IMR-90 (cell line): ENCODE results near the gene DZIP3. TPM values are rescaled to one million over a fixed set of nuclear protein-coding genes. Genes with fewer than 3 reads are reported as not detected.

Source experiments
- ATAC-seq: fragments of 200-7000 bp; cut with Tn5 transposase; 2 replicates; pipeline ENCODE4 v1.9.1; 2020; ENCODE audit warnings: low read depth, mild to moderate bottlenecking, moderate library complexity
- BruUV-seq: library from RNA; stranded (reverse); fragments of 400-500 nt; replicated peaks from 2 replicates; lab custom pipeline; 2021; lab: Mats Ljungman, UMichigan
- CTCF ChIA-PET: fragments of 300-600 bp; formaldehyde crosslinking; extraction: SDS; loops from one replicate; lab custom pipeline; 2021; ENCODE audit warnings: antibody characterized with exemption; lab: Yijun Ruan, JAX
- POLR2A ChIA-PET: fragments of 300-600 bp; sonication (Branson Sonifier 250); formaldehyde crosslinking; loops from one replicate; lab custom pipeline; 2022; ENCODE audit warnings: antibody characterized with exemption; ENCODE audit not compliant: unreplicated experiment; lab: Charles Lee
- DNase-seq: peaks from one replicate; pipeline ENCODE4 v3.0.0; 2013
- H2AFZ ChIP-seq: replicated peaks from 2 replicates; pipeline ENCODE3; 2013; ENCODE audit warnings: low read length, mild to moderate bottlenecking; ENCODE audit not compliant: poor library complexity
- H2AK5ac ChIP-seq: 2 replicates; pipeline ENCODE4 v1.6.1; 2013; ENCODE audit warnings: low read depth, low read length, inconsistent platforms
- H2AK9ac ChIP-seq: replicated peaks from 2 replicates; pipeline ENCODE3; 2013; ENCODE audit warnings: mild to moderate bottlenecking, low read depth, low read length, moderate library complexity; ENCODE audit not compliant: poor library complexity
- H2BK120ac ChIP-seq: 2 replicates; pipeline ENCODE4 v1.6.1; 2013; ENCODE audit warnings: low read depth, low read length, inconsistent platforms
- H2BK15ac ChIP-seq: 3 replicates; pipeline ENCODE4 v1.6.1; 2013; ENCODE audit warnings: low read depth, low read length, inconsistent platforms
- H2BK20ac ChIP-seq: 2 replicates; pipeline ENCODE4 v1.6.1; 2013; ENCODE audit warnings: low read depth, mild to moderate bottlenecking, inconsistent platforms, low read length, moderate library complexity
- H2BK5ac ChIP-seq: 2 replicates; pipeline ENCODE4 v1.6.1; 2013; ENCODE audit warnings: mild to moderate bottlenecking, low read depth, low read length, inconsistent platforms; ENCODE audit not compliant: poor library complexity, severe bottlenecking
- H3K14ac ChIP-seq: replicated peaks from 2 replicates; pipeline ENCODE4 v1.6.1; 2013; ENCODE audit warnings: low read depth, low read length, inconsistent platforms
- H3K18ac ChIP-seq: 2 replicates; pipeline ENCODE4 v1.6.1; 2013; ENCODE audit warnings: low read depth, low read length, control low read depth
- H3K23ac ChIP-seq: 2 replicates; pipeline ENCODE4 v1.6.1; 2013; ENCODE audit warnings: low read depth, low read length, inconsistent platforms
- H3K27ac ChIP-seq: 2 replicates; pipeline ENCODE4 v1.5.1; 2013; ENCODE audit warnings: mild to moderate bottlenecking, control low read depth, low read length; ENCODE audit not compliant: insufficient read depth
- H3K27me3 ChIP-seq: 2 replicates; pipeline ENCODE4 v1.6.1; 2013; ENCODE audit warnings: low read length; ENCODE audit not compliant: control insufficient read depth, insufficient read depth
- H3K36me3 ChIP-seq: 2 replicates; pipeline ENCODE4 v1.6.1; 2013; ENCODE audit warnings: low read length, mixed read lengths; ENCODE audit not compliant: control insufficient read depth, insufficient read depth
- H3K4ac ChIP-seq: 2 replicates; pipeline ENCODE4 v1.6.1; 2013; ENCODE audit warnings: low read depth, low read length, inconsistent platforms
- H3K4me1 ChIP-seq: 2 replicates; pipeline ENCODE4 v1.6.1; 2013; ENCODE audit warnings: low read length, mixed read lengths; ENCODE audit not compliant: control insufficient read depth, insufficient read depth
- H3K4me2 ChIP-seq: 2 replicates; pipeline ENCODE4 v1.6.1; 2013; ENCODE audit warnings: low read depth, mild to moderate bottlenecking, control low read depth, low read length, moderate library complexity
- H3K4me3 ChIP-seq: 2 replicates; pipeline ENCODE4 v1.5.1; 2013; ENCODE audit warnings: low read depth, mild to moderate bottlenecking, control low read depth, low read length, moderate library complexity; ENCODE audit not compliant: insufficient read depth
- H3K56ac ChIP-seq: 2 replicates; pipeline ENCODE4 v1.6.1; 2013; ENCODE audit warnings: low read length, inconsistent platforms; ENCODE audit not compliant: insufficient read depth; ENCODE audit errors: extremely low read depth
- H3K79me1 ChIP-seq, 2 experiments: 2 replicates each; pipeline ENCODE4 v1.6.1; 2013; ENCODE audit warnings: low read length in 2 of 2, inconsistent platforms in 1 of 2, low read depth in 1 of 2
- H3K9ac ChIP-seq: 2 replicates; pipeline ENCODE4 v1.6.1; 2013; ENCODE audit warnings: low read depth, low read length, control low read depth
- H3K9me1 ChIP-seq: 2 replicates; pipeline ENCODE4 v1.6.1; 2013; ENCODE audit warnings: low read length, inconsistent platforms; ENCODE audit not compliant: insufficient read depth
- H3K9me3 ChIP-seq: 2 replicates; pipeline ENCODE4 v1.6.1; 2013; ENCODE audit warnings: low read length; ENCODE audit not compliant: control insufficient read depth, insufficient read depth
- H4K20me1 ChIP-seq: 2 replicates; pipeline ENCODE4 v1.6.1; 2013; ENCODE audit warnings: low read length, inconsistent platforms; ENCODE audit not compliant: insufficient read depth
- H4K5ac ChIP-seq: 2 replicates; pipeline ENCODE4 v1.6.1; 2013; ENCODE audit warnings: mild to moderate bottlenecking, low read depth, low read length, control low read depth
- H4K8ac ChIP-seq, 2 experiments: 2 replicates each; pipeline ENCODE4 v1.6.1; 2013; ENCODE audit warnings: low read depth in 2 of 2, low read length in 2 of 2, control low read depth in 1 of 2, inconsistent platforms in 1 of 2
- H4K91ac ChIP-seq: 2 replicates; pipeline ENCODE4 v1.6.1; 2013; ENCODE audit warnings: low read depth, low read length, inconsistent platforms; ENCODE audit not compliant: insufficient read depth
- CHD1 ChIP-seq: IDR thresholded peaks from 2 replicates; pipeline ENCODE4 v1.6.1; 2012; ENCODE audit warnings: low read depth, low read length, improper control_type of control experiment
- ELK1 ChIP-seq: fragments of 150-350 bp; IDR thresholded peaks from 2 replicates; pipeline ENCODE4 v1.6.1; 2016; ENCODE audit warnings: low read depth, mild to moderate bottlenecking, low read length, moderate library complexity, borderline replicate concordance
- MAFK ChIP-seq: IDR thresholded peaks from 2 replicates; pipeline ENCODE4 v1.6.1; 2012; ENCODE audit warnings: low read depth, low read length, improper control_type of control experiment
- RCOR1 ChIP-seq: IDR thresholded peaks from 2 replicates; pipeline ENCODE4 v1.6.1; 2012; ENCODE audit warnings: mild to moderate bottlenecking, low read length, improper control_type of control experiment; ENCODE audit not compliant: insufficient replicate concordance
- RFX5 ChIP-seq: IDR thresholded peaks from 2 replicates; pipeline ENCODE4 v1.8.0; 2012; ENCODE audit warnings: low read depth, mild to moderate bottlenecking, low read length, moderate library complexity
- USF2 ChIP-seq: fragments of 150-350 bp; IDR thresholded peaks from 2 replicates; pipeline ENCODE4 v1.6.1; 2017; ENCODE audit warnings: mild to moderate bottlenecking, antibody characterized with exemption, low read length, low read depth
- WGBS, 2 experiments: methylation state at CpG; one replicate each; pipeline versions ENCODE4 v1.1.5 to v1.1.7; 2013; ENCODE audit warnings: missing lambda C conversion rate in 2 of 2; ENCODE audit not compliant: insufficient read length in 1 of 2; ENCODE audit errors: extremely low coverage in 2 of 2; 5-methylcytosine and 5-hydroxymethylcytosine counted together
- dilution Hi-C: fragments of 300-500 bp; cut with HindIII; formaldehyde crosslinking; loops from one replicate; pipeline ENCODE4 v1.14.3; 2018; ENCODE audit warnings: low sequenced_read_pairs; ENCODE audit not compliant: unreplicated experiment
- in situ Hi-C: fragments of 300-500 bp; cut with MboI; formaldehyde crosslinking; loops from 3 replicates; pipeline ENCODE4 v1.14.3; 2019; ENCODE audit warnings: low sequenced_read_pairs, inconsistent platforms, mixed read lengths
- intact Hi-C: fragments of 100-400 bp; cut with micrococcal nuclease; formaldehyde crosslinking; loops from 2 replicates; pipeline ENCODE4 v1.10.0; 2022
- polyA plus RNA-seq, 3 experiments: library from polyadenylated mRNA; depleted of rRNA; stranded (reverse); fragments of >200 nt; gene quantifications; 2 replicates each; pipeline ENCODE4 v1.2.3, GENCODE V29; 2012; ENCODE audit warnings: low replicate concordance in 1 of 3
- total RNA-seq: library from RNA; depleted of rRNA; stranded (reverse); fragments of >200 nt; gene quantifications from 2 replicates; pipeline ENCODE4 v1.2.3, GENCODE V29; 2012

The DZIP3 gene
- total and polyA plus RNA-seq, 2 of the 4 experiments (the other 2 are of a cell fraction), result 7.0 to 9.9 TPM

- WGBS, 2 experiments, result no CpG with 5 or more reads among the region's 3 CpGs
- Histone ChIP-seq H3K56ac (no peak overlapping the region), H3K9me3 (no peaks in the 10 kb centered on the region), H2AK9ac (no peak overlapping the region), H2BK20ac (no peak overlapping the region), H2AK5ac (no peak overlapping the region), H3K9me1 (no peaks in the 10 kb centered on the region), H3K23ac (no peak overlapping the region), H3K4me3 (no peak overlapping the region), H3K18ac (no peak overlapping the region), H4K91ac (no peak overlapping the region), H2BK5ac (no peak overlapping the region), H3K4me1 (no peaks in the 10 kb centered on the region), H3K36me3 (peaks cover 5% of the 10 kb centered on the region; the same call in 1 of the 2 replicates), H3K4me2 (no peak overlapping the region), H4K20me1 (no peaks in the 10 kb centered on the region), H3K14ac (no peak overlapping the region), H2BK15ac (no peak overlapping the region), H2BK120ac (no peak overlapping the region), H3K79me1 (no peaks in the 10 kb centered on the region), H3K4ac (no peak overlapping the region), H3K27ac (no peak overlapping the region), H3K27me3 (no peaks in the 10 kb centered on the region), H2AFZ (no peak overlapping the region), H4K5ac (no peak overlapping the region), H4K8ac (no peak overlapping the region), H3K9ac (no peak overlapping the region)
- in situ Hi-C loops, result no loop called here
- POLR2A ChIA-PET, result no interaction called here
- no TSS peak for BruUV-seq
- TF ChIP-seq RFX5 (no peak), MAFK (no peak), CHD1 (no peak), RCOR1 (no peak), USF2 (no peak), ELK1 (no peak)
- no peak for ATAC-seq
- dilution Hi-C loops, result no loop called here
- CTCF ChIA-PET, result interaction anchor here (1.1 kb wide), 1 partner anchor 10 kb away, joined by 3 read pairs; no protein-coding TSS in a partner anchor
- DNase-seq, result no peak
- intact Hi-C loops, result no loop called here
These were observed 84.6 kb downstream of the DZIP3 start for GRCh38 chr3:108673988-108674661.
